Activated CD8-positive, alpha-beta memory T cell treated with anti-CD3 and anti-CD28 coated beads, Interleukin-2, amount 50 U/mL, for 24 hours (primary cell): Measurements from ENCODE around the gene TEX19.
"Not testable (repeated sequence)": the region's sequence is repeated elsewhere in the genome, so short reads cannot be mapped to it uniquely, and the experiment has no call there.

ENCODE experiments used
- DNase-seq: peaks from one replicate; pipeline ENCODE4 v3.0.0-alpha.2; 2020; ENCODE audit errors: extremely low read depth

TEX19 gene

DNA sequence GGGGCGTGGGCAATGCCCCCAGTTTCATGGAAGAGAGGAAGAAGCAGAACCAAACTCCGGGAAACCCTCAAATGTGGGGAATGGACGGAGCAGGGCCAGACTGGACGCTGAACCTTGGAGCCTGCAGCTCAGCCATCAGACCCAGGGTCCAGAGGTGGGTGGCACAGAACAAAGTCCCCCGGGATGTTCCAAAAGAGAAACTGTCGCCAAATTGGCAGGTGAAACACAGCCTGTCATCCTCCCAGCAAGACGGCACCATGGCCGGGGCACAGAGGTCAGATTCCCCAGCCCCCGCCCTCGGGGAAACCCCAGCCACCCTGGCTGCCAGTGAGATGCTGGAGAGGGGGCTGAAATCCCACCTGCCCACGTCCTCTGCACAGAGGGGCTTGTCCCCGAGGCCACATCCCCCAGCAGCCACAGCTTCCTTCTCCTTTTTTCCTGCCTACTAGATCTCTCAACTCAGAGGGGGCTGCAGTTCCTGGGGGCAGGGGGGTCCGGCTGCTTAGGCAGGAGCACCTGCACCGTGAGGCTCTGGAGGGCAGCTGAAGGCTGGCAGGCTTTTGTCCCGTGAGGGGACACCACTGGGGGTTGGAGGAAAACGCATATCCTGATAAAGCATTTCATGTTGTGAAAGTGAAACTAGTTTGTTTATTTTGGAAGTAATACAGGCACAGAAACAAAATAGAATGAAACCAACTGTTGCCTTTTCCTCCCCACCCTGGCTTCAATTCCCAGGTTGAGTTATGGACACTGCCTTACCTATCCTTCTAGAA lies 24.2 kb upstream of the TEX19 start:
- DNase-seq = no peak

DNA sequence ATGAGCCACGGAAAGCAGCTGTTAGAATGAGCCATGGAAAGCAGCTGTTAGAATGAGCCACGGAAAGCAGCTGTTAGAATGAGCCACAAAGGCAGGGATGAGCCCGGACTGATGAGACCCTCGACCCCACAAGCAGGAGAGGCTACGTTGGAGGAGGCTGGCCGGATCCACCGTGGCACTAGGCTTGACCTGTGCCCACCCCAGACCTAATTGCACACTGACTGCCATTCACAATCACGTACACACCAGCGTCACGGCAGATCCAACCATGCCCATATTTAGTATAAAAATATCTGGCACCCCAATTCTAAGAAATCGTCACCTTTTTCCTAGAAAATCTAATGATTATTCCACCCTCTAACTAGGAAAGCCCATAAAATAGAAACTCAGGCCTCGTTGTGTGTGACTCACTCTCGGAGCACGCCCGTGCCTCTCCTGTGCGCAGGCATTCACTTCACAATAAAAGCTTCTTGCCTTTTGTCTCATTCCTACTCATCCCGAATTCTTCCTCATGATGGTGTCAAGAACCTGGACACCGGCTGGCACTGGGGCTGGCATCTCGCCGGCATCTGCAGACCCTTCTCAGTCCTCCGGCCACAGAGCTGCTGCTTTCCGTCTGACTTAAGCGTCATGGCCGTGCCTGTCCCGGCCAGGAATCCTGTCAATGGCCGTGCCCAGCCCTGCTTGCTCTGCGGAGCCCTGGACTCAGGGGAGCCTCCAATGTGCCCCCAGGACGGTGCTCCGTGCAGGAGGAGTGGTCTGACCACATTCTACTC lies 20.0 kb upstream of the TEX19 start:
- no peak for DNase-seq

DNA sequence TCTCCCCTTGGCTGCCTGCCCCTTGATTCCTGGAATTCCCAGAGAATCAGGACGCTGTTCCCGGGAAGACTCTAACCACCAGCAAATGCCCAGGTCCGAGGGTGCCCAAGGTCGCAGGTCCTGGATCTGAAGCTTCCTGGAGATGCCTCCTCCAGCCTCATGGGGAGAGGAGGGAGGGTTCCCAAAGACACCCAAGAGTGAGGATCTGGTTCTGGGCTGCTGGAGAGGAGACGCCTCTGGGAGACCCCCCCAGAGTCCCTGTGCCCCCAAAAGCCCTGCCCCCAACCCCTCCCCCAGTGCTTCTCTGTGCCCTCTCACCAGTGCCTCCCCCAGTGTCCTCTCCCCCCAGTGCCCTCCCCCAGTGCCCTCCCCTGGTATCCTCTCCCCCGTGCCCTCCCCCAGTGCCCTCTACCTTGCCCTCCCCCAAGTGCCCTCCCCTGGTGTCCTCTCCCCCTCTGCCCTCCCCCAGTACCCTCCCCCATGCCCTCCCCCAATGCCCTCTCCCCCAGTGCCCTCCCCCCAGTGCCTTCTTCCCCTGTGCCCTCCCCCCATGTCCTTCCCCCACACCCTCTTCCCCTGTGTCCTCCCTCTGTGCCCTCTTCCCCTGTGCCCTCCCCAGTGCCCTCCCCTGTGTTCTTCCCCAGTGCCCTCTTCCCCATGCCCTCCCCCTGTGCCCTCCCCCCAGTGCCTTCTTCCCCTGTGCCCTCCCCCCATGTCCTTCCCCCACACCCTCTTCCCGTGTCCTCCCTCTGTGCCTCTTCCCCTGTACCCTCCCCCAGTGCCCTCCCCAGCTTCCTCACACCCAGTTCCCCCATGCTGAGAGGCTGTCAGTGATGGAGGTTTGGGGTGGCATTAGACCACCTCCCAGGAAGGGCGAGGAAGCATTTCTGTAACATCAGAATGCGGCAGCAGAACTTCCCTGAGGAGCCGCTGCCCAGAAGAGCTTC lies 19.1 kb upstream of the TEX19 start:
- no peak for DNase-seq

DNA sequence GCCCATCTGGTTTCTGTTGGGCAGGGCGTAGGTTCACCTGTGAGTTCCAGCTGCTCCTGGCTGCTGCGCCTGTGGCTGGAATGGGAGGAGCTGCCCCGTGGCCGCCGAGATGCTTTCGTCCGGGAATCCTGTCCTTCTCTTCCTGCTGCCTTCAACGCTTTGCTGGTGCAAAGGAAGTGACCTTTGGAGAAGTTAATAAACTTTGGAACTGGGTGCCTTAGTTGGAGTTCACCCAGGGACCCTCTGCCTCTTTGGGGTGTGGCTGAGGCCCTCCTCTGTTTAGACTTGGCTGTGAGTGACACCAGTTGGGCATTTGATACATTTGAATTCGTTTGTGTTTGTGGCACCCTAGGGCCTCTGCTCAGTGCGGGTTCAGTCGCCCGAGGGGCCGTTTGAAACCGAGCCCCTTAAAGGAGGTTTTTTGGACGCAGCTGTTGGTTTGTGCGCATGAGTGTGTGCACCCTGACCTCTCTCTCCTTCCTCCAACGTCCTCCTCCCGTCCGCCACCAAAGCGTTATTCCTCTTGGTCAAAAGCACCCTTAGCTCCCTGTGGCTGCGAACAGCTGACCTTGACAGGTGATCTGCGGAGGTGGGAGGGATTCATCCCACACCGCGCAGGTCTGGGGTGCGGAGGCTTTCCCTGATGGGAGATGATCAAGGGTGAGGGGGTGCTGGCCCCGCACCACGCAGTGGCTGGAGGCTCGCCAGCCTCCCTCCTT lies 16.5 kb upstream of the TEX19 start:
- DNase-seq = no peak

DNA sequence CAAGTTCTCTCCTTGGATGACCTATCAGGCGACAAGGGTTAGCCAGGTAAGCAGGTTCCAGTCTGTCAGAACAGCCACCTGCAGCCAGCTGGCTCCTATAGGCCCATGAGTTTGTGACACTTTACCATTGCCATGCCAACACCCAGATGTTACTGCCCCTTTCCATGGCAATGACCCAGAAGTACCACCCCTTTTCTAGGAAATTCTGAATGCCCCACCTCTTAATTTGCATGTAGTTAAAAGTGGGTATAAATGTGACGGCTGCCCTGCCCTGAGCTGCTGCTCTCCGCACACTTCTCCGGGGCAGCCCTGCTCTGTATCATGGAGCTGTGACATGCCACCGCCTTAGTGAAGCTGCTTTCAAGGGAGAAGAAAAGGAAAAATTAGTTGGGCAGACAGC lies 15.5 kb upstream of the TEX19 start:
- DNase-seq = no peak

DNA sequence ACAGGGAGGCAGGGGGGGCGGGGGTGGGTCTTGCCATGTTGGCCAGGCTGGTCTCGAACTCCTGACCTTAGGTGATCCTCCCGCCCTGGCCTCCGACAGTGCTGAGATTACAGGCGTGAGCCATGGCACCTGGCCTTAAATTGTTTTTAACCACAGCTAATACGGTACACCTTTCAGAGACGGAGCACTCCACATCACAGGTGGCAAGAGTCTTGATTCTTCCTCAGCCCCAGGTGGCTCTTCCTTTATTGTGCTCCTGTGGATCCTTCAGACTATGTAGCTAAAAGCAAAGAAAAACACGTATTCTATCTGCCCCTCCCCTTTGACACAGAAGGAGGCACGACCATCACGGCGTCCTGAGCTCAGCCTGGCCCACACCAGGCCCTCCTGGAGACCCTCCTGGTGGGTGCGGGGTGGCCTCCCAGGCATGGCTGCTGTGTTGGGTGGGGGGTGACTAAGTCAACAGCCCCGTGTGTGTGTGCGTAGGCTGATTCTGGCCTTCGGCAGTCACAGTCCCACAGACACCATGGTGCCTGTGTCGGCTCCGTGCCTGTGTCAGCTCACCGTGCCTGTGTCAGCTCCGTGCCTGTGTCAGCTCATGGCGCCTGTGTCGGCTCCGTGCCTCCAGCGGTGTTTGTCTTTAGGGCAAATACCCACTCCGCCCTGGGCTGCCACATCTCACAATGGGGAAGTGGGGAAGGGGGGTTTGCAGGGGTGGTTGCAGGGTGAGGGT lies 14.7 kb upstream of the TEX19 start:
- no peak for DNase-seq

DNA sequence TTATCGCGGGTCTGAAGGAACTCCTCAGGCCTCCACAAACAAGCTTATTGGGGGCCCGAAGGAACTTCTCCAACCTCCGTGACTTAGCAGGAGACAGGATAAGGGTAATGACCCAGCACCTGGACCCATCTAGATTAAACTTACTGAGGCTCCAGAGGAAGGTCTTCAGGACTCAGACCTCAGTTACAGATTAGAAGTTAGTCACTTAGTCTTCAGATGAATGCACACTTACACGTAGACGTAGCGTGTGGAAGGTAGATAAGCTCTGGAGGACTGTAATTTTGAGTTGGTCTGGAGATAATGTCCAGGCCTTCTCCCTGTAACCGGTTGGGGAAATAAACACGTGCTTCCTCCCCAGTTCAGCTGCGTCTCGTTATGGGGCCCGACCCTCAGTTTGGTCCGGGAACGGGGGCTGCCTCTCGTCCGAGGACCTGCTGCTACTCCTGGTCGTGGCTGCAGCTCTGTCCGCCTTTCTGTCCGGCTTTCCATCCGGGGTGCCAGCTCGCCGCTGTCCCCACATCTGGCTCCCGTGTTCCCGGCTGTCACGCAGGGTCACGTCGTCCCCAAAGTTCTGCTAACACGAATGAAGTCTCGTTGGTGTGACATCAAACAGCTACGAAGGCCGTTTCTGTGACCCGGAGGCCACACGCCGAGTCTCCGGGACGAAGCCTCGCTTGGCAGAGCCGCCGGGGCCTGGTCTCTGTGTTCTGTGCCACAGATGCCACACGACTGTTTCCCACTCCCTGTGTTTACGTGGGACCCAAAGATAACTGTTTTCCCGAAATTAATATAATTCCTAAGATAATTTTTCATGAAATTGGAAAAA lies 13.7 kb upstream of the TEX19 start:
- DNase-seq = no peak

DNA sequence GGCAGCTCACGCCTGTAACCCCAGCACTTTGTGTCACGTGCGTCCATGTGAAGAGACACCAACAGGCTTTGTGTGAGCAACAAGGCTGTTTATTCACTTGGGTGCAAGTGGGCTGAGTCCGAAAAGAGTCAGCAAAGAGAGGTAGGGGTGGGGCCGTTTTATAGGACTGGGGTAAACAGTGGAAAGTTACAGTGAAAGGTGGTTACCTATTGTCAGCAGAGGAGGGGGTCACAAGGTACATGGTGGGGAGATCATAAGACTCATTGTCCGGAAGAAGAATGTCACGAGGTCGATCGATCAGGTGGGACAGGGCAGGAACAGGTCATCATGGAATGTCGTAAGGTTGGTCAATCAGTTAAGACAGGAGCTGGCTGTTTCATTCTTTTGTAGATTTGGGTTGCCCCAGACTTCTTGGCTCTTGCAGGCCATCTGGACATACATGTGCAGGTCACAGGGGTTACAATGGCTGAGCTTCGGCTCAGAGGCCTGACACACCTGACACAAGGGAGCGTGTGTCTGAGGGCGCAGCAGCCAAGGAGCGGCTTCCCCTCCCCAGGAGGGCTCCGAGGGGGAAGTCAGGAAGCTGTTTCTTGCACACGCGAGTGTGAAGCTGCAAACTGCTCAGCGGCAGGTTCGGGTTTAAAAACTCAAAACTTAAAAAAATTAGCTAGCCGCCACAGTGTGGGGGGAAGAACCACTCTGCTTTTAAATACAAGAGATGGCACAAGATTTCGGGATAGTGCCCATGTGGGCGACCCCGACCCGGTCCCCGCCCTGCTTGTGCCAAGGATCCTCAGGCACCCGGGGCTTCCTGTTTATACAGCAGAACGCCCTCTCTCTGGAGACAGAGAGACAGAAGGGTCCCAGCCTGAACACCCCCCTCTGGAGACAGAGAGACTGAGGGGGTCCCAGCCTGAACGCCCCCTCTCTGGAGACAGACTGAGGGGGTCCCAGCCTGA lies 12.4 kb upstream of the TEX19 start:
- no peak for DNase-seq

DNA sequence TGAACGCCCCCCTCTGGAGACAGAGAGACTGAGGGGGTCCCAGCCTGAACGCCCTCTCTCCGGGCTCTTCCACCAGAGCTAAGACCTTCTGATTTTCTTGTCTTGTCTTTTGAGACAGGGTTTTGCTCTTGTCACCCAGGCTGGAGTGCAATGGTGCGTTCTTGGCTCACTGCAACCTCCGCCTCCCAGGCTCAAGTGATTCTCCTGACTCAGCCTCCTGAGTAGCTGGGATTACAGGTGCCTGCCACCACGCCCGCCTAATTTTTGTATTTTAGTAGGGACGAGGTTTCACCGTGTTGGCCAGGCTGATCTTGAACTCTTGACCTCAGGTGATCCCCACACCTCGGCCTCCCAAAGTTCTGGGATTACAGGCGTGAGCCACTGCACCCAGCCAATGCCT lies 11.1 kb upstream of the TEX19 start:
- DNase-seq = not testable (repeated sequence)

DNA sequence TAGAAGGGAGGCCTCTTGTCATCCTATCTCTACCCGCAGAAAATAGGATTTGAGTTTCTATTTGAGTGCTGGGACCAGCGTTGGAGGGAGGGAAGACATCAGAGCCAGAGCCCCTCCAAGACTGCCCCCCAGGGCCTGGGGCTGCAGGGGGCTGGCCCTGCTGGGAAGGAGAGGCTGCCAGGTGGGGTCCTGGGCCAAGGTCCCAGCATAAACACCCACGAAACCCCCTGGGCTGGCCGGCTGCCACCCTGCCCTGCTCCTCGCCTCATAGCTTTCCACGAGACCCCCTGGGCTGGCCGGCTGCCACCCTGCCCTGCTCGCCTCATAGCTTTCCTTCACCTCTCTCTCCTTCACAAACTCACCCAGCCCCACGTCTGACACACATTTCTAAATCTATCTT lies 10.6 kb upstream of the TEX19 start:
- no peak for DNase-seq

DNA sequence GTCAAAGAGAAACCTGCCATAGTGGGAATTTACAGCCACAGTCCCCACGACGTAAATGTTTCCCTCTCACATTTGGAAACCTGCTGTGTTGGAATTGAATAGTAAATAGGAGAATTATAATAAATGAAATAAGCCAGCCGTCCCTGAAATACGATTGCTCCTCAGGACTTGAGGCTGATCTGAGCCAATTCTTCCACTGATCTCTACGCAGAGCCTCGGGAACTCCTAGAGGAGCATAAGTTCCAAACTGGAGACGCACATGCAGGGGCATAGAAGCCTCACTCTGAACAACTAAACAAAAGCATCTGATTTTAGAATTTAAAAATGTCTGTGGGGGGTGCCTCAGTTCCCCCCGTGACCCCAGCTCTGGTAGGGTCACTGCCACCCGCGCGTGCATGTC lies 10.2 kb upstream of the TEX19 start:
- no peak for DNase-seq

DNA sequence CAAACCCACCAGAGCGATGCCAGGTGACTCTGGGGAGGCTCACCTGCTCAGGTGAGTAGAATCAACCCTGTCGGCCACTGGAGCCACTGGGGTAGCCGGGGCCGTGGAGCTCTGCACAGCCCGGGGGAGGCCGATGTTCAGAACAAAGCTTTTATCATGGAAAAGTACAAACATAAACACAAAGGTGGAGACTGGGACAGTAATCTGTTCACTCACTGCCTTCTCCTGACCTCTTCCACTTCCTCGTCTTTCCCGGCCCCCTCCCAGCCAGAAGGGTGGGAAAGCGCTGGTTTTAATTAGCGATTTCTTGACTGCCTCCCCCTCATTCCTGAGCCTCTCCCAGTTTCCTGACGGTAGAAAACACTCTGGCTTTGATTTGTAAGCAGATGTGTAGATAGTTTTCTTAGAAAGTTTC lies 9.8 kb upstream of the TEX19 start:
- no peak for DNase-seq

DNA sequence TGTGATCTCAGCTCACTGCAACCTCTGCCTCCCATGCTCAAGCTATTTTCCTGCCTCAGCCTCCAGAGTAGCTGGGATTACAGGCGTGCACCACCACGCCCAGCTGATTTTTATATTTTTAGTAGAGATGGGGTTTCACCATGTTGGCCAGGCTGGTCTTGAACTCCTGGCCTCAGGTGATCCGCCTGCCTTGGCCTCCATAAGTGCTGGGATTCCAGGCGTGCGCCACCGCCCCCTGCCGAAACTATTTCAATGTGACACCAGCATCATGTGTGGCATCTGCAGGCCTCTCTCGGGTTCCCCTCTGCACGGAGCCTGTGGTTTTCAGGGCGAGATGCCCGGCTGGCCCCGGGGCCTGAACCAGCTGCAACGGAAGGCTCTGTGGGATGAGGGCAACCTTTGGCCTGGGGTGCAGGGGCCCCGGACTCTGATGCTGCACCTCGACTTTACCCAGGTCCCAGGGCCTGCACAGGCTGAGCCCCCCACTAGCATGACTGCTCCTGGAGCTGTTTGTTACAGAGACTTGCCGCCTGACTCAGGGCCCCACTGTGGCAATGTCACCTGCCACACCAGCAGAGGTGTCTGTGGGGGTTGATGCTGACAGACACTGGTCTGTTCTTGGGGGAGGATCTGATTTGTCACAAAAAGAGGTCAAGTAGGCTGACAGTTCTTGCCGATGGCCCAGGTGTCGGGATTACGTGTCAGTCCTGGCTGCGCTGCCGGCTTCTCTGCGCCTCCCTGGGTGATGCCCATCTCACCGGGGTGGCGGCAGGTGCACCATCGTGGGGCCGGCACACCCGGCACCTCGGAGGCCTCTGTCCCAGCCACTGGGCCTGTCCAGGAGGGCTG lies 8.6 kb upstream of the TEX19 start:
- DNase-seq = no peak

DNA sequence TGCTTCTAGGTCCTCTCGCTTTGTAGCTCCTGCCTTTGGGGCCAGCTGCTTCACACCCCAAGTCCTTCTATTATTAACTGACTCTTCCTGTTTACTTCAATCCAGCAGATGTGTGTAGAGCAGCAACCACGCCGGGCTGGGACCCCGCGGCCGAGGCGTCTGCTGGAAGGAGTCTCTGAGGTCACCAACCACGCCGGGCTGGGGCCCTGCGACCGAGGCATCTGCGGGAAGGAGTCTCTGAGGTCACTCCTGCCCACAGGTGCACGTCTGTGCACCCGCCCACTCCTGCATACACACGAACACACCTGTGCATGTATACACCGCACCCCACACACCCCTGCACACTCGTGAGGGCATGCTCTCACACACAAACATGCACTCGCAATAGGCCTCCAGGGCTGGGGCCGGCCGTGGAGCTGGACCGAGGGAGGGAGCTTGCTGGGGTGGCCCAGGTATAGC lies 7.8 kb upstream of the TEX19 start:
- no peak for DNase-seq

DNA sequence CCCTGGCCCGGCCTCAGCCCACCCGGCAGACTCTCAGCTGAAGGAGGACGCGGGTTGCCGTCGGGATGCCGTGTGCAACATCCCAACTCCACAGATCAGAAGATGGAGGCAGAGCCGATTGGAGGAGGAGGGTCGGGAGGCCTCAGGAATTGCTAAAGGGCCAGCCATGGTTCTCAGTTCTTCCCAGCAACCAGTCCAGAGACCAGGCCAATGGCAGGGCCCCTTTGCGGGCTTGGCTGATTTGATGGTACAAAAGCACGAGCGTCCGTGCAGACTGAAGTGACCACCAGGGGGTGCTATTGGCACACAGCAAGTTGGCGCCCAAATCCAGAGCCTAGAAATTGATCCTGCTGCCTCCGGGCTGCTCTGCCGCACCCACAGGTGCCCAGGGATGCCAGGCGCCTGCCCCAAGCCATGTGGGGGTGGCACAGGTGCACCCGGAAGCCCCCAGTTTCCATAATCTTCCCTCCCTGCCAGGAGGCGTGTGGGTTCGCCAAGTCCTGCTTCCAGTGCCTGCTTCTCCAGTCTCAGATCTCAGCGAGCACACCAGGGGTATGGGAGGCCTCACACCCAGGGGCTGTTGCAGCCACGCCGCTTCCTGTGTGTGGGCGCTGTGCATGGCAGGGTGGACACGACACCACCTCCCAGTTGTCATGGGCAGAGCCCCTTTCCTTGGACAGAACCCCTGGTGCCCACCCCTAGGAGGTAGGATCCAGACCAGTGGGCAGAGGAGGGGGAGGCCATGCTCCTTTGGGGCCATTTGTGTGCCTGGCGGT lies 7.1 kb upstream of the TEX19 start:
- DNase-seq = peak; percentile 66

DNA sequence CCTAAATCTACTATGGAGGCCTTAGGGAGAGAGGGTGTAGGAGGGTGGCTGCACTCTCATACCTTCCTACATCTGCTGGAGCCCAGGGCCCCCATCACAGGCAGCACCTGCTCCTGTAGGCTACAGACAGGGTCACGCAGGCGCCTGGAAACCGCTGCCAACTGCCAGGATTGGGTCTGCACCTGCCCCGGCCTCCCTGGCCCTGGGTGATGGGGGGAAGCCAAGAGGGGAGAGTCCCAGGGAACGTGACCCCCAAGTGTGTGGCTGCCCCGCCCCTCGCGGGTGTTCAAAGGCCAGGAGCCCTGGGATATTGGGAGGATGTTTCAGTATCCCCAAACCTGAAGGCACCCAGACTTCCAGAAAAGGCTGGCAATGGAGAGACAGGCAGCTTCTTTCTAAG lies 5.6 kb upstream of the TEX19 start:
- no peak for DNase-seq

DNA sequence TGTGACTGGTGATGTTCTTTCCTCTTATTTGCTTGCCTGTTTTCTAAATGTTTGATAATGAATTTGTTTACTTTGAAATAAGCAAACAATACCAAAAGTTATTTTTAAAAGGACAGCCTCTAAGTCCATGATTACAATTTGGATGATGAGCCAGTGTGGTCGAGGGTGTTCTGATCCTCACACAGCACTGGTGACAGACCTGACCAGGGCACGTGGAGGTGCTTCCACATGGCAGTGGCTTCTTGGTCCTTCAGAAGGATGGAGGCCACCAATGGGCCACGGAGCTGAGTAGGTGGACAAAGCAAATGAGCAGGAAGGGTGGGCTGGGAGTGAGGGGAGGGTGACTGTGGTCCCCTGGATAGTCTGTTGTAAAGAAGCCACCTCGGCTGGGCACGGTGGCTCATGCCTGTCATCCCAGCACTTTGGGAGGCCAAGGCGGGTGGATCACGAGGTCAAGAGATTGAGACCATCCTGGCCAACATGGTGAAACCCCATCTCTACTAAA lies 4.2 kb upstream of the TEX19 start:
- no peak for DNase-seq
